GM19239 (cell line): ENCODE results near the gene ZBTB39.
"Not testable (repeated sequence)": the region's sequence is repeated elsewhere in the genome, so short reads cannot be mapped to it uniquely, and the experiment has no call there.

Source experiments
- DNase-seq: peaks from one replicate; pipeline ENCODE4 v3.0.0; 2011; ENCODE audit warnings: low spot score; ENCODE audit not compliant: insufficient read length
- FAIRE-seq: peaks from 2 replicates; lab custom pipeline; 2011; peaks lifted over from hg19 to GRCh38; lab: Jason Lieb, UNC

ZBTB39 gene

GRCh38 chr12:56985714-56986113, 20.6 kb downstream of the ZBTB39 start:
- DNase-seq = not testable (repeated sequence)

DNA sequence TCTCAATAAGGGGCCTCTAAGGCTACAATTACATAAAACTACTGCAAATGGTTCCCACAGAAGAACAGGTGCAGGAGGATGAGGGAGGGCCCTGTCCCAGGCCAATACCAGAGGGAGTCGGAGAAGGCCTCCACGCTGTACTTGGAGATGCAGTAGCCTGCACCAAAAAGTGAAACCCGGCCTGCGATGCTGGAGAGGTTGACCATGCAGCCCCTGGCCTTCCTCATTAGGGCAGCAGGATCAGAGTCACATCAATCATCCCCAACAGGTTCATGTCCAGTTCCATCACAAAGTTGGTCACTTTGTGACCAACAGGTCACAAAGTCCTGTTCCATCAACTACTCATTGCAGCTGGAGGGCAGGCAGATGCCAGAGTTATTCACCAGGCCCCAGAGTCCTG, 23.0 kb downstream of the ZBTB39 start:
- DNase-seq (no peak), FAIRE-seq (no peak)

More at GRCh38 chr12:56985714-56986113, 20.6 kb downstream of the ZBTB39 start:
- not testable (repeated sequence) for FAIRE-seq

- DNase-seq, FAIRE-seq: not testable (repeated sequence)
Measured at GRCh38 chr12:56982578-56983236, 23.6 kb downstream of the ZBTB39 start.

GRCh38 chr12:56980941-56981530, 25.3 kb downstream of the ZBTB39 start:
- FAIRE-seq (no peak), DNase-seq (no peak)

DNA sequence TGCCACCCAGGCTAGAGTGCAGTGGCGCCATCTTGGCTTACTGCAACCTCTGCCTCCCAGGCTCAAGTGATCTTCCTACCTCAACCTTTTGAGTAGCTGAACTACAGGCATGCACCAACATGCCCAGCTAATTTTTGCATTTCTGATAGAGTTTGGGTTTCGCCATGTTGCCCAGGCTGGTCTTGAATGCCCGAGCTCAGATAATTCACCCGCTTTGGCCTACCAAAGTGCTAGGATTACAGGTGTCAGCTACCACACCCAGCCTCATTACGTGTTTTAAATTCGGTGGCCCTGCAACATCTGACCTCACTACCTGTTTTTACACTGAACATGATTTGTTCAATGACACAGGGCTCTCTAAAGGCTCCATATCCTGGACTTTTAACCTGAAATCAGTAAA, 26.1 kb downstream of the ZBTB39 start:
- FAIRE-seq (no peak), DNase-seq (no peak)

DNA sequence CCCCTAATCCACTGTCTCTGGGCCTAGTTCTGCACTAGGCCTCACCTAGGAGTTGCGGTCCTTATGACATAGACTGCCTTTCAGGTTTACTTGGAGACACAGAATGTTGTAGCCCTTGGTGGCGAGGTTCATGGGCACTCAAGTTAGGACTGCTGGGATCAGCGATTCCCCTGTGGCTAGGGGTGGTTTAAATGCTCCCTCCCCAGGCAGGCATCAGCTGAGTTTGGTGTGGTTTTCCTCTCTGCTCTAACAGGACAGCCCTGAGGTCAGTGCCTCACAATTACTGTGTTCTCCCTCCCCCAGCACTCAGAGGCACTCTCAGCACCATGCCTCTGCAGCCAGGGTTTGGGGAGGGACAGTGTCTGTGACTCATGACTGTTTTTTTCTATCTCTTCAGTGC, 26.7 kb downstream of the ZBTB39 start:
- no peak for FAIRE-seq
- no peak for DNase-seq

DNA sequence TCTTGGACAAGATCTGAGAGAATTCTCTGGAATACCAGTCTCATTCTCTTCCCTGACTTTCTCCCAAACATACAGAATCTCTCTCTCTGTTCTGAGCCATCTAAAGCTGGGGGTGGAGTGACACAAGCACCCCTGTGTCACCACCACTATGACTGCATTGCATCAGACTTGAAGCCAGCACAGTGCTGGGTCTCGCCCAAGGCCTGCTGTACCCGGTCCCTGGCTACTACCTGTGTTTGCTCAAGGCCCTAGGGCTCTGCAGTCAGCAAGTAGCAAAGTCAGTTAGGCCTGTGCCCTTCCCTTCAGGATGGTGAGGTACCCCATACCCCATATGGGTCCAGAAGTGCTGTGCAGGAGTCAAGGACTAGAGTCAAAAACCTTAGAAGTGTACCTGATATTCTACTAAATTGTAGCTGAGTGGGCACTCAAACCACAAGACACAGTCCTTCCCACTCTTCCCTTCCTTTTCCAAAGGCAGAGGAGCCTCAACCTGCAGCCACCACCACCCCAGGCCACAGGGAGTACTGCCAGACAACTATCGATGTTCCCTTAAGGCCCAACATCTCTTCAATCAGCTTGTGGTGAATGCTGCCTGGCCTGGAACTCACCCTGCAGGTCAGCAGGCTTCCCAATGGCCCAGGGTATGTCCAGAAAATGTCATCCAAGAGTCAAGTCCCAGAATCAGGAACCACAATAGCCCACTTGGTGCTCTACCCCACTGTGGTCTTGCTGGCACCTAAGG, 27.8 kb downstream of the ZBTB39 start:
- no peak for FAIRE-seq
- no peak for DNase-seq

GRCh38 chr12:56977361-56977760, 29.0 kb downstream of the ZBTB39 start:
- FAIRE-seq, DNase-seq: not testable (repeated sequence)

GRCh38 chr12:56974224-56974623, 32.1 kb downstream of the ZBTB39 start:
- DNase-seq, FAIRE-seq: not testable (repeated sequence)

DNA sequence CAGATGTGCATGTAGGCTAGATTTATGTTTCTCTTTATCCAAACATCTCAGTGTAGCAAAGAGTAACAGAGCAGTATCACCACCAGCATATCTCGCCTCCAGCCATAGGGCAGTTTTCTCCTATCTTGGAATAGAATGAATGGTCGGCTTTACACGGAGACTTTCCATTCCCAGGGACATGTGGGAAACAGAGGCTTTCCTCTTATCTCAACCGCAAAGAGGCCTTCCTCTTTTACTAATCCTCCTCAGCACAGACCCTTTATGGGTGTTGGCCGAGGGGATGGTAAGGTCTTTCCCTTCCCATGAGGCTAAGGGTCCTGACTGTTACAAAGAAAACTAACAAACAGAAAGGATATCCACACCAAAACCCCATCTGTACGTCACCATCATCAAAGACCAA, 37.4 kb downstream of the ZBTB39 start:
- DNase-seq, FAIRE-seq: not testable (repeated sequence)

DNA sequence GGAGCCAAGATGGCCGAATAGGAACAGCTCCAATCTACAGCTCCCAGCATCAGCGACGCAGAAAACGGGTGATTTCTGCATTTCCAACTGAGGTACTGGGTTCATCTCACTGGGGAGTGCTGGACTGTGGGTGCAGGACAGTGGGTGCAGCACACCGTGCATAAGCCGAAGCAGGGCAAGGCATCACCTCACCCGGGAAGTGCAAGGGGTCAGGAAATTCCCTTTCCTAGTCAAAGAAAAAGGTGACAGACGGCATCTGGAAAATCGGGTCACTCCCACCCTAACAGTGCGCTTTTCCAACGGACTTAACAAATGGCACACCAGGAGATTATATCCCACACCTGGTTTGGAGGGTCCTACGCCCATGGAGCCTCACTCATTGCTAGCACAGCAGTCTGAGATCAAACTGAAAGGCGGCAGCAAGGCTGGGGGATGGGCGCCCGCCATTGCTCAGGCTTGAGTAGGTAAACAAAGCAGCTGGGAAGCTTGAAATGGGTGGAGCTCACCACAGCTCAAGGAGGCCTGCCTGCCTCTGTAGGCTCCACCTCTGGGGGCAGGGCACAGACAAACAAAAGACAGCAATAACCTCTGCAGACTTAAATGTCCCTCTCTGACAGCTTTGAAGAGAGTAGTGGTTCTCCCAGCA, 40.2 kb downstream of the ZBTB39 start:
- DNase-seq, FAIRE-seq: not testable (repeated sequence)

DNA sequence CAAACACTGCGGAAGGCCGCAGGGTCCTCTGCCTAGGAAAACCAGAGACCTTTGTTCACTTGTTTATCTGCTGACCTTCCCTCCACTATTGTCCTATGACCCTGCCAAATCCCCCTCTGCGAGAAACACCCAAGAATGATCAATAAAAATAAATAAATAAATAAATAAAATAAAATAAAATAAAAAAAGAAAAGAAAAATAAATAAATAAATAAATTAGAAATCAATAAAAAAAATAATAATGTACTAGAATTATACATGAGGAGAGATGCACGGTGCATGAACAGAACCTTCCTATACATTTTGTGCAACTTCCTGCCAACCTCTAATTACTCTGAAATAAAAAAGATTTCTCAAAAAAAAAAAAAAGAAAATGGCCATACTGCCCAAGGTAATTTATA, 41.2 kb downstream of the ZBTB39 start:
- FAIRE-seq, DNase-seq: not testable (repeated sequence)

DNA sequence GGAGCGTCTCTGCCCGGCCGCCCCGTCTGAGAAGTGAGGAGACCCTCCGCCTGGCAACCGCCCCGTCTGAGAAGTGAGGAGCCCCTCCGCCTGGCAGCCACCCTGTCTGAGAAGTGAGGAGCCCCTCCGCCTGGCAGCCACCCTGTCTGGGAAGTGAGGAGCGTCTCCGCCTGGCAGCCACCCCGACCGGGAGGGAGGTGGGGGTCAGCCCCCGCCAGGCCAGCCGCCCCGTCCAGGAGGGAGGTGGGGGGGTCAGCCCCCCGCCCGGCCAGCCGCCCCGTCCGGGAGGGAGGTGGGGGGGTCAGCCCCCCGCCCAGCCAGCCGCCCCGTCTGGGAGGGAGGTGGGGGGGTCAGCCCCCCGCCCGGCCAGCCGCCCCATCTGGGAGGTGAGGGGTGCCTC, 42.8 kb downstream of the ZBTB39 start:
- not testable (repeated sequence) for DNase-seq, FAIRE-seq

DNA sequence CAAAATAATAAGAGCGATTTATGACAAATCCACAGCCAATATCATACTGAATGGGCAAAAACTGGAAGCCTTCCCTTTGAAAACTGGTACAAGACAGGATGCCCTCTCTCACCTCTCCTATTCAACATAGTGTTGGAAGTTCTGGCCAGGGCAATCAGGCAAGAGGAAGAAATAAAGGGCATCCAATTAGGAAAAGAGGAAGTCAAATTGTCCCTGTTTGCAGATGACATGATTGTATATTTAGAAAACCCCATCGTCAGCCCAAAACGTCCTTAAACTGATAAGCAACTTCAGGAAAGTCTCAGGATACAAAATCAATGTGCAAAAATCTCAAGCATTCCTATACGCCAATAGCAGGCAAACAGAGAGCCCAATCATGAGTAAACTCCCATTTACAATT, 44.1 kb downstream of the ZBTB39 start:
- not testable (repeated sequence) for DNase-seq, FAIRE-seq

DNA sequence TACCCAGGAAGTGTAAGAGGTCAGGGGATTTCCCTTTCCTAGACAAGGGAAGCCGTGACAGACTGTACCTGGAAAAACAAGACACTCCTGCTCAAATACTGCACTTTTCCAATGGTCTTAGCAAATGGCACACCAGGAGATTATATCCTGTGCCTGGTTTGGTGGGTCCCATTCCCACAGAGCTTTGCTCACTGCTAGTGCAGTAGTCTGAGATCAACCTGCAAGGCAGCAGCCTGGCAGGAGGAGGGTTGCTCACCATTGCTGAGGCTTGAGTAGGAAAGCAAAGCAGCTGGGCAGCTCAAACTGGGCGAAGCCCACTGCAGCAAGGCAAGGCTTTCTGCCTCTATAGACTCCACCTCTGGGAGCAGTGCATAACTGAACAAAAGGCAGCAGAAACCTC, 47.9 kb downstream of the ZBTB39 start:
- no peak for DNase-seq
- FAIRE-seq = no peak

- DNase-seq (no peak), FAIRE-seq (no peak)
Measured at GRCh38 chr12:56957229-56958052, 48.9 kb downstream of the ZBTB39 start, which contains the start of gene RDH16. TSS of gene RDH16 (minus strand) at chr12:56957608. CDS start at chr12:56957462, 146 bp downstream.

GRCh38 chr12:56955631-56956256, 50.6 kb downstream of the ZBTB39 start:
- DNase-seq (no peak), FAIRE-seq (no peak)

GRCh38 chr12:56954958-56955355, 51.4 kb downstream of the ZBTB39 start:
- no peak for DNase-seq
- no peak for FAIRE-seq
